ENCODE measurements around the gene GAR1. TPM values are rescaled to one million over a fixed set of nuclear protein-coding genes. Genes with fewer than 3 reads are reported as not detected.
"Not testable (repeated sequence)": the region's sequence is repeated elsewhere in the genome, so short reads cannot be mapped to it uniquely, and the experiment has no call there.

Gene GAR1
- total RNA-seq, 1 experiment from 2014 or later, result 6.3 TPM

DNA sequence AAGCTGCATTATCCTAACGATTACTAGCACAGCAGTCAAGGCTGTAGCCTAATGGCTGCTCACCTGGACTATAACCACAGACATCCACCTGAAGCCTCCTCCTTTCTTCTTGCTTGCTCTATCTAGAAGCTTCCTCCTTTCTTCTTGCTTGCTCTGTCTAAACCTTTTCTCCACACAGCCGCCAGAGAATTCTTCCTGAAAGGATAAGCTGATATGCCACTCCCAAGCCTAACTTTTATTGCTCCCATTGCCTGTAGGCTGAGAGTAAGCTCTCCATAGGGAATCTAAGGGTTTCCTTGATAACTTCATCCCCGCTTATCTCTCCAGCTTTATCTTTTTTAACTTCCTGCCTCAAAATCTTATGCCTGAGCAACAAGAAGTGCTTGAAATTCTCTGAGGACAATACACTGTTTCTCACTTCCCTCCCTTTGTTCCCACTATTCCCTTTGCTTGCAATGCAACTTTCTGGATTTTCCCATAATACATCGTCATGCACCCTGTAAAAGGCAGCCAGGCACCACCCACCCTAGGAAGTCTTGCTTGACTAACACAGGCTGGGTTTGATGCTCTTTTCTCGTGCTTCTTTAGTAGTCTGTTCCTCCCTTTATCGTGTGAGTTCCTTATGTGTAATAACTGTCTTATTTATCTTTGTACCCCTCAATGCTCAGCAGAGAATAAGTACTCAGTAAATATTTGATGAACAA, 31.0 kb downstream of the GAR1 start:
- no peak for DNase-seq (ENCODE audit: low spot score)

DNA sequence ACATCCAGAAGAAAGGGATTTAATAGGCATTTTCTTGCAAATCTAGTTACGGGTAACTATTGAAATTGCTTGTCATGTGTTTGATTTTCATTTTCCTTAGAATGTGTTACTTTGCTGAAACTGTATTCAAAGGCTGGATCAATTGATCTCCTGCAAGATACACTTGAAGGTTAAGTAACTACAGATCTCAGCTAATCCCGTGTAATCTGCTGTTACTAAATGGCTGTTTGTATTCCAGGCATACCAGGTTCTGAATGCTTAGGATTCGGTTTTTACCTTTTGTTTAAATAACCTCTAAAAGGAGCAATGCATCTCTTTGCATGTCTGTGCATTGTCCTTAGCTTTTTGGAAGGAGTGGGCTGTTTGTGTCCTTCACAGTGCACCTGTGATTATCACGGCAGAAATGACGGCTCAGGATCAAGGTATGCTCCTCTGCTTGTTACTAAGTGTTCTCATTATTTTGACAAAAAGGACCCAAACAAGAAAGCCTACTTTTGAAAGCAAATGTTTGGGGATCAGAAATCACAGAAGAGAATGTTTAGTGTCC, 32.4 kb downstream of the GAR1 start, which contains the start of gene LRIT3:
Gene LRIT3 (plus strand): TSS at position 212 of the 547 bp plus-strand sequence. CDS start 95 bp downstream, at position 307.
- no peak for DNase-seq (ENCODE audit: low spot score)

DNA sequence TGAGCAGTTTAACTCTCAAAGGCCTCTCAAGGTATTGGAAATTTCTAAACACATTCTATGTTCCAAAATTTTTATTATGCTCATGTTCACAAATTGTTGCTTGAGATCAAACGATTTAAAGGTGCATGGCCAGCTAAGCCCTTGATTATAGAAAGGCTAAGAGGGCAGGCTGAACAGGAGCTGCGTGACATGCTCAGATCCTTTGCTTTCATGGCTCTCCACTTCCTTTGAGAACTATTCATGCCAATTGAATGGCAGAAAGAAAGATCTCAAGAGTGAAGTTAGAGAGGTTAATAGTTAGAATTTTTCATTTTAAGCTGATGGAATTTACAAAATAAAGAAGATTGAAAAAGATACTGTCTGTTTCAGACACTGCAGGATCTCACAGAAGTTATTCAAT, 32.9 kb downstream of the GAR1 start:
- DNase-seq (ENCODE audit: low spot score), result no peak

DNA sequence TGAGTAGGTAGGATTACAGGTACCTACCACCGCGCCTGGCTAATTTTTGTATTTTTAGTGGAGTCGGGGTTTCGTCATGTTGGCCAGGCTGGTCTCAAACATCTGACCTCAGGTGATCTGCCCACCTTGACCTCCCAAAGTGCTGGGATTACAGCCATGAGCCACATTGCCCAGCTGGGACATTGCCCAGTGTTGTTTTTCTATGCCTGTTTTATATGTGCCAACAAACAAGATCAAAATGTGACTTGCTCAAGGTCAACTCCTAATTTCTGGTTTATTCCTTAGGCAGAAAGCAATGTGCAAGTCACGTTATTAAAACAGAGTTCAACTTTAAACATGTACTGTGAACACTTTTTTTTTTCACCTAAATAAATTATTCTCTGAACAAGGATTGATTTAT, 35.0 kb downstream of the GAR1 start:
- DNase-seq (ENCODE audit: low spot score), result no peak

DNA sequence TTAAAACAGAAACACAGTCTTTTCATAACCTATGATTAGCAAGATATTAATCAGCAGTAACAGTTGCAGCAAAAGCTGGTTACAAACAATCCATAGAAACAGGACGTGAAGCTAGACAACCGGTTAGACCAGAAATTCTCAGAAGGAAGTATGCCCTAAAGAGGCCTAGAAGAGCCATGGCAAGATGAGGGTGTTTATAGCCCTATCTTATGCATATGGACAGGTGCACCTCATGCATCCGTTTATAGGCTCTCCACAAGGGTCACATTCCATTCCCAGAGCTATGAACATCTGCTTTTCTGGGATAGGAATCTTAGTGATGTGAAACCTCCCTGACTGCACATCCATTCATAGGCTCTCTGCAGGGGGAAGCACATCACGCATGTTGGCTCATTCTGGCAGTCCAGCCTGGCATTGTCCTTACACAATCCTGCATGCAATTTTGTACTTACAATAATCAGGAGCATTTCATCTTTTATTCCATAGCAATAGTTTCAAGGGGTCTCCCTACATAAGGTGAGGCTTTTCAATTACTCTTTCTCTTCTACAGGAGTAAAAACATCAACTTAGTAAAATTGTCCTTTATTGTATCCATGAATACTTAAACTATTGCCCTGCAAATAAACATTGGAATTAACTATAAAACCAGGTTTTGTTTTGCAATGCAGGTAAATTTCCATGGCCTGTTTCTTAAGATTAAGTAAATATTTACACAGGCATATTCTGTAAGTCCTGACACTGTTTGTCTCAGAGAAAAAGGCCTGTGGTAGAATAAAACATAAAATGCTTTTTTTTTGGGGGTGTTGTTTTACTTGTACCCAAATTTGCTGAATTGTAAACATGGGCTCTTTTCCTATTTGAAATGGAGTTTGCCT, 44.1 kb downstream of the GAR1 start:
- not testable (repeated sequence) for DNase-seq (ENCODE audit: low spot score)

DNA sequence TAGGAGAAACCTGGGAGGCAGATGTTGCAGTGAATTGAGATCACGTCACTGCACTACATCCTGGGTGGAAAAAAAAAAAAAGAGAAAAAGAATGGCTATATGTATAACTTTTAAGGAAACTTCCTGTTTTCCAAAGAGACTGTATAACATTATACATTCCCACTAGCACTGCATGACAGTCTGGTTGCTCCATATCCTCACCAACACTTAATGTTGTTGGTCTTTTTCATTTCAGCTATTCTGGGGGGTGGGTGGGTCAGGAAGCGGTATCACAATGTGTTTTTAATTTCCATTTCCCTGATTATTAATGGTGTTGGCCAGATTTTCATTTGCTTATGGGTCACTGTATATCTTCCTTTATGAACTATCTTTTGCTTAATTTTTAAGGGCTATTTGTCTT, 45.7 kb downstream of the GAR1 start:
- no peak for DNase-seq (ENCODE audit: low spot score)

DNA sequence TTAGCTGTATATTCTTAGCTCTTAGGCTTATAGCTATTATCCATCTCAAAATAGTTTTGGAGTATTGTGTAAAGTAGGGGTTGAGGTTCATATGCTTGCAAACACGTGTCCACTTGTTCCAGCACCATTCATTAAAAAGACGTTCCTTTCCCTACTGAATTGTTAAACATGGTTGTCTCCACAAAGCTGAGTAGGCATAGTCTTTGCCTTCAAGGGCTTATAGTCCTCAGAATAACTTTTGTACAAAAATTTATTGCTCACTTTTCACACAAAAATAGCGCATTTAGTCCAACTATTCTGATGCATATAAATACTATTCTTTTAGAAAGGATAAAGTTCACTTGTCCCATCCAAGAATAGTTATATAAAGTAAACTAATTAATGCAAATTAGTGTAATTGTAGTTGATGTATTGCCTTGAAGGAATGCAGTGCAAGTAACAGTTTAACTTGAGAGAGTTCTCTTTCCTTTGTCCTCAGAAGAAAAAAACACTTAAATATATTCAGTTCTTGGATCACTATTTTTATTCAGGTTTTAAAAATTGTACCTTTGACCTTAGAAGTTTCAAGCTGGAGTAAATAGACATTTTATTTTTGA, 46.5 kb downstream of the GAR1 start:
- no peak for DNase-seq (ENCODE audit: low spot score)

DNA sequence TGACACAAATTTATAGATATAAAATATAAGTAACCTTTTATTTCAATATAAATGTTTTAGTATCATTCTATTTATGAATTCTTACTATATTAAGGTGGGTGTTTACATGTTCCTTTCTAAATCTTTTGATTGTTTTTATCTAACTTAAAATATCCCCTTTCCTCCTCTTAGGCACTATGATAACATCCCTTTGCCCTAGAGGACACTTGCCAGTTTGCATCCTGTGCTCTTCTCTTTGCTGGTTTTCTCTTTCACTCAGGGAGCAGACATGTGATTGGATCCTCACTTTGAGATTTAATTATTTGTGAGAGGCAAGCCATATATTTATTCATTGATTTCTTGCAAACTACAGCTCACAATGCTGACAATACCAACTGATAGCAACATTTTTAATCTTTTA, 48.6 kb downstream of the GAR1 start:
- DNase-seq (ENCODE audit: low spot score), result no peak

DNA sequence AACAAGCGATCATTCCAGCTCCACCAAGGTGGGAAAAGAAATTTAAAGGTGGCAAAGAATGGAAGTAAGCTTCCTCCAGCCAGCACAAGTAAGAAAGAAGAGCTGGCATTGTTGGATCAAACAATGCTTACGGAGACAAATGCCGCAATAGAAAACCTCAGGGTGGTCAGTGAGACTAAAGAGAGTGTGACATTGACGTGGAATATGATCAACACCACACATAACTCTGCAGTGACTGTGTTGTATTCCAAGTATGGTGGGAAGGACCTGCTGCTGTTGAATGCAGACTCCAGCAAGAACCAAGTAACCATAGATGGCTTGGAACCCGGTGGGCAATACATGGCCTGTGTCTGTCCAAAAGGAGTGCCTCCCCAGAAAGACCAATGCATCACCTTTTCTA, 54.5 kb downstream of the GAR1 start:
- no peak for DNase-seq (ENCODE audit: low spot score)

DNA sequence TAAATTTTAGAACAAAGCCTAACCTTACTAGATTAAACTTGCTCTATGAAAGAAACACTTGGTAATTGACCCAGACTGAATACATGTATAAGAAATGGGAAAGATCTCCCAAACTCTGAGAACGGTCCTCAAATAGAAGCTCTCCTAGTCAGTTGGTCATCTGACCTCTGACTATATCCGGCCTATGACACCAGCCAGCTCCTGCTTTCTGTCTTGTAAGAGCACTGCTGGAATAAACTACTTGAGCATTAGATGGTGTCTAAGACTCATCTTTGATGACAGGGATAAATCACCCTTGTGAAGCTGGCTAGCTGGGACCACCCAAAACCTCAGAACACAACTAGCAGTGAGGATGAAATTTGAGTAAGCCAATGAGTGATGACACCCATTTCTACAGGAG, 56.5 kb downstream of the GAR1 start:
- no peak for DNase-seq (ENCODE audit: low spot score)

DNA sequence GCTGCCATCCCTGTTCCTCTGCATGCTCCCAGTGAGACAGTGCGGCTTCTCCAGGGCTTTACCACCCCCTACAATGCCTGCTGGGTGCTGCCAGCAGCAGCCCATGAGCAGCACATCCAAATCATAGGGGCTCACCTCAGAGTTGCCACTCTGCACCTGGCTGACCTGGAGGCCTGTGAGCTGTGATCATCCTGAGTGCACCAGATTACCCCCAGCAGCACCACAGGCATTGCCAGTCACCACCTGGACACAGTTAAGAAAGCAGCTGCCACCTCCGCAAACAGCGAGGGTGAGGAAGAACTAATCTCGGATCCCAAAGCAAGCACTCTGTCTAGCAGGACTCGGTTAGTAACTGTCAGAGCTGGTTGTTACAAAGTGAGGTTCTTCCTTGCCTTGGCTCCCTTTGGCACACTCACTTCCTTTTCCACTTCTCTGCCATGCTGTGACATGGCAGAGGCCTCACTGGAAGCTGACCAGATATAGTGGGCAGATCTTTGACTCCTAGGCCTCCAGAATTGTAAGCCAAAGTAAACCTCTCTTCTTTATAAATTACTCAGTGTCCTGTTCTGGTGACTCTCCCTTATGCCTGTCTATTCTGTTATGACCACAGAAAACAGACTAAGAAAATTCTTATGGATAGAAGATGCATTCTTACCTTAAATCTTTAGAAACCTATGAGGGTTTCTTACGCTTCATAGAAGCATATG, 57.5 kb downstream of the GAR1 start:
- DNase-seq (ENCODE audit: low spot score), result no peak

DNA sequence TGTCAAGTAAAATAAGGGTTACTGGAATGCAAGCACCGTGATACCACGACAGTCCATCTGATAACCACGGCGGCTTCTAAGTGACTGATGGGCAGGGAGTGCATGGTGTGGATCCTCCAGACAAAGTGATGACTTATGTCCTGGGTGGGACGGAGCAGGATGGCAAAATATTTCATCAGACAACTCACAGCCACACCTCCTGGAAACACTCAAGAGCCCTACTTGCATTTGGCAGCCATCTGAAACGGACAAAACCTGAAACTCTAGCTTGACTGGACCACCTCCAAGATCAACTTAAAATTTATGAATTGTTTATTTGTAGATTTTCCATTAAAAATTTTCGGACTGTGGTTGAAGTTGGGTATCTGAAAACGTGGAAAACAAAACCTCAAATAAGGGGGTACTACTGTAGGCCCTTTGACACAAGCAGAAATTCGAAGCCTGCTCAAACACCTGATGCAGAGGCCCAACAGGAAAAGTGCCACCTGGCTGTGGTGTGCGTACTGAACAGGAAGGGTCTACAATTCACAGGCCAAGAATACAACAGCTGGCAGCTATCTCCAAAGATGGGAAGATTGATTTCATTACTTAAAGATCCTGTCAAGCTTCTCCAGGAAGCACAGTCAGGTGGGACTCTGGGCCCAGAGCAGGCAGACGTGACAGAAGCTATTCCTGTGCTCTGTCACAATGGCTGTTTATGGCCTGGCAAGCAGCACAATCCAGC, 58.4 kb downstream of the GAR1 start:
- peak; percentile 4 for DNase-seq (ENCODE audit: low spot score)

Other genes with a start within 250 kb of the GAR1 start
- 73.2 and 74.0 TPM in 2 replicates for gene CASP6, start 112.3 kb upstream of the GAR1 start, total RNA-seq (2014; rRNA removed; shearing (Covaris generic))
- 19.9 and 29.4 TPM in 2 replicates for gene PLA2G12A, start 85.7 kb upstream of the GAR1 start, total RNA-seq (2014; rRNA removed; shearing (Covaris generic))
- 1.1 TPM in 1 of 2 replicates, not detected in the other for gene CFI, start 13.8 kb upstream of the GAR1 start, total RNA-seq (2014; rRNA removed; shearing (Covaris generic))
- gene RRH, start 12.2 kb downstream of the GAR1 start, total RNA-seq (2014; rRNA removed; shearing (Covaris generic)), result 0.52 TPM in 1 of 2 replicates, not detected in the other
- not detected in 2 replicates for gene LRIT3, start 32.3 kb downstream of the GAR1 start, total RNA-seq (2014; rRNA removed; shearing (Covaris generic))
- 5.5 and 8.0 TPM in 2 replicates for gene EGF, start 97.1 kb downstream of the GAR1 start, total RNA-seq (2014; rRNA removed; shearing (Covaris generic))

All from A172 (cell line).